ENCODE results near the gene HDC. TPM values are rescaled to one million over a fixed set of nuclear protein-coding genes. Genes with fewer than 3 reads are reported as not detected.
A peak's percentile ranks its signal among the peaks of the same experiment; 100 is the strongest.

Gene HDC
- total and polyA plus RNA-seq, 2 of the 13 experiments (the other 11 are each of a cell fraction or from before 2014, with no cell fraction given): not detected

GRCh38 chr15:50244959-50245624 is 20.4 kb downstream of the HDC start (continued):
- TF ChIP-seq, protein P1, sequence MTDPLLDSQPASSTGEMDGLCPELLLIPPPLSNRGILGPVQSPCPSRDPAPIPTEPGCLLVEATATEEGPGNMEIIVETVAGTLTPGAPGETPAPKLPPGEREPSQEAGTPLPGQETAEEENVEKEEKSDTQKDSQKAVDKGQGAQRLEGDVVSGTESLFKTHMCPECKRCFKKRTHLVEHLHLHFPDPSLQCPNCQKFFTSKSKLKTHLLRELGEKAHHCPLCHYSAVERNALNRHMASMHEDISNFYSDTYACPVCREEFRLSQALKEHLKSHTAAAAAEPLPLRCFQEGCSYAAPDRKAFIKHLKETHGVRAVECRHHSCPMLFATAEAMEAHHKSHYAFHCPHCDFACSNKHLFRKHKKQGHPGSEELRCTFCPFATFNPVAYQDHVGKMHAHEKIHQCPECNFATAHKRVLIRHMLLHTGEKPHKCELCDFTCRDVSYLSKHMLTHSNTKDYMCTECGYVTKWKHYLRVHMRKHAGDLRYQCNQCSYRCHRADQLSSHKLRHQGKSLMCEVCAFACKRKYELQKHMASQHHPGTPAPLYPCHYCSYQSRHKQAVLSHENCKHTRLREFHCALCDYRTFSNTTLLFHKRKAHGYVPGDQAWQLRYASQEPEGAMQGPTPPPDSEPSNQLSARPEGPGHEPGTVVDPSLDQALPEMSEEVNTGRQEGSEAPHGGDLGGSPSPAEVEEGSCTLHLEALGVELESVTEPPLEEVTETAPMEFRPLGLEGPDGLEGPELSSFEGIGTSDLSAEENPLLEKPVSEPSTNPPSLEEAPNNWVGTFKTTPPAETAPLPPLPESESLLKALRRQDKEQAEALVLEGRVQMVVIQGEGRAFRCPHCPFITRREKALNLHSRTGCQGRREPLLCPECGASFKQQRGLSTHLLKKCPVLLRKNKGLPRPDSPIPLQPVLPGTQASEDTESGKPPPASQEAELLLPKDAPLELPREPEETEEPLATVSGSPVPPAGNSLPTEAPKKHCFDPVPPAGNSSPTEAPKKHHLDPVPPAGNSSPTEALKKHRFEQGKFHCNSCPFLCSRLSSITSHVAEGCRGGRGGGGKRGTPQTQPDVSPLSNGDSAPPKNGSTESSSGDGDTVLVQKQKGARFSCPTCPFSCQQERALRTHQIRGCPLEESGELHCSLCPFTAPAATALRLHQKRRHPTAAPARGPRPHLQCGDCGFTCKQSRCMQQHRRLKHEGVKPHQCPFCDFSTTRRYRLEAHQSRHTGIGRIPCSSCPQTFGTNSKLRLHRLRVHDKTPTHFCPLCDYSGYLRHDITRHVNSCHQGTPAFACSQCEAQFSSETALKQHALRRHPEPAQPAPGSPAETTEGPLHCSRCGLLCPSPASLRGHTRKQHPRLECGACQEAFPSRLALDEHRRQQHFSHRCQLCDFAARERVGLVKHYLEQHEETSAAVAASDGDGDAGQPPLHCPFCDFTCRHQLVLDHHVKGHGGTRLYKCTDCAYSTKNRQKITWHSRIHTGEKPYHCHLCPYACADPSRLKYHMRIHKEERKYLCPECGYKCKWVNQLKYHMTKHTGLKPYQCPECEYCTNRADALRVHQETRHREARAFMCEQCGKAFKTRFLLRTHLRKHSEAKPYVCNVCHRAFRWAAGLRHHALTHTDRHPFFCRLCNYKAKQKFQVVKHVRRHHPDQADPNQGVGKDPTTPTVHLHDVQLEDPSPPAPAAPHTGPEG (CRISPR knock-in tag; IDR thresholded peaks at IDR 0.05): no peak
- TF ChIP-seq REL (CRISPR knock-in tag; conservative IDR thresholded peaks at IDR 0.05) (no peak), ZNF484 (CRISPR knock-in tag; IDR thresholded peaks at IDR 0.05; ENCODE audit: borderline replicate concordance, low read depth) (no peak), ZNF564 (CRISPR knock-in tag; IDR thresholded peaks at IDR 0.05) (no peak), NR1H2 (CRISPR knock-in tag; IDR thresholded peaks at IDR 0.05; ENCODE audit: borderline replicate concordance, low read depth) (no peak), ZNF292 (CRISPR knock-in tag; IDR thresholded peaks at IDR 0.05; ENCODE audit: borderline replicate concordance, low read depth) (peak; percentile 61; the same call in 1 of the 2 replicates), POLR2AphosphoS2 (IDR thresholded peaks at IDR 0.05; ENCODE audit: low read depth, low read length) (no peak), GATAD2A (CRISPR knock-in tag; IDR thresholded peaks at IDR 0.05) (0 out of 2 replicates have a peak, but pooled peaks have one; percentile 43), SP1 (IDR thresholded peaks at IDR 0.05) (no peak), SP1 (CRISPR knock-in tag; IDR thresholded peaks at IDR 0.05) (no peak), ZC3H4 (CRISPR knock-in tag; IDR thresholded peaks at IDR 0.05; ENCODE audit: borderline replicate concordance) (no peak), MED8 (CRISPR knock-in tag; IDR thresholded peaks at IDR 0.05; ENCODE audit: insufficient replicate concordance) (no peak), ZMYM3 (CRISPR knock-in tag; IDR thresholded peaks at IDR 0.05) (peak; percentile 42; the same call in 1 of the 2 replicates), HOMEZ (CRISPR knock-in tag; IDR thresholded peaks at IDR 0.05; ENCODE audit: low read depth) (no peak), MEF2D (CRISPR knock-in tag; IDR thresholded peaks at IDR 0.05) (peak; percentile 78; the same call in 1 of the 2 replicates), ZIK1 (CRISPR knock-in tag; IDR thresholded peaks at IDR 0.05; ENCODE audit: borderline replicate concordance, low read depth) (no peak), THYN1 (CRISPR knock-in tag; IDR thresholded peaks at IDR 0.05; ENCODE audit: borderline replicate concordance, low read depth) (no peak), TEF (CRISPR knock-in tag; IDR thresholded peaks at IDR 0.05) (no peak)
- TF ChIP-seq, protein P2, sequence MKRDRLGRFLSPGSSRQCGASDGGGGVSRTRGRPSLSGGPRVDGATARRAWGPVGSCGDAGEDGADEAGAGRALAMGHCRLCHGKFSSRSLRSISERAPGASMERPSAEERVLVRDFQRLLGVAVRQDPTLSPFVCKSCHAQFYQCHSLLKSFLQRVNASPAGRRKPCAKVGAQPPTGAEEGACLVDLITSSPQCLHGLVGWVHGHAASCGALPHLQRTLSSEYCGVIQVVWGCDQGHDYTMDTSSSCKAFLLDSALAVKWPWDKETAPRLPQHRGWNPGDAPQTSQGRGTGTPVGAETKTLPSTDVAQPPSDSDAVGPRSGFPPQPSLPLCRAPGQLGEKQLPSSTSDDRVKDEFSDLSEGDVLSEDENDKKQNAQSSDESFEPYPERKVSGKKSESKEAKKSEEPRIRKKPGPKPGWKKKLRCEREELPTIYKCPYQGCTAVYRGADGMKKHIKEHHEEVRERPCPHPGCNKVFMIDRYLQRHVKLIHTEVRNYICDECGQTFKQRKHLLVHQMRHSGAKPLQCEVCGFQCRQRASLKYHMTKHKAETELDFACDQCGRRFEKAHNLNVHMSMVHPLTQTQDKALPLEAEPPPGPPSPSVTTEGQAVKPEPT (CRISPR knock-in tag; IDR thresholded peaks at IDR 0.05; ENCODE audit: low read depth): no peak
